Adipocyte (in vitro differentiated cells): ENCODE data around the gene HMHB1.
"Not testable (repeated sequence)": the region's sequence is repeated elsewhere in the genome, so short reads cannot be mapped to it uniquely, and the experiment has no call there.

Source experiments
- DNase-seq: peaks from one replicate; pipeline ENCODE4 v3.0.0-alpha.2; 2015; ENCODE audit warnings: low read depth
- H3K27me3 ChIP-seq: replicated peaks from 2 replicates; pipeline ENCODE4 v1.7.0; 2013; ENCODE audit warnings: mild to moderate bottlenecking, low read length, moderate library complexity; ENCODE audit not compliant: control insufficient read depth, insufficient read depth
- H3K36me3 ChIP-seq: 2 replicates; pipeline ENCODE4 v1.7.0; 2013; ENCODE audit warnings: low read length, mild to moderate bottlenecking, moderate library complexity; ENCODE audit not compliant: control insufficient read depth, insufficient read depth, severe bottlenecking
- H3K4me1 ChIP-seq: 2 replicates; pipeline ENCODE4 v1.7.0; 2013; ENCODE audit warnings: mild to moderate bottlenecking, low read length, moderate library complexity; ENCODE audit not compliant: control insufficient read depth, insufficient read depth
- H3K4me3 ChIP-seq: 2 replicates; pipeline ENCODE4 v1.7.0; 2013; ENCODE audit warnings: mild to moderate bottlenecking, low read length, moderate library complexity
- H3K9ac ChIP-seq: 2 replicates; pipeline ENCODE4 v1.7.0; 2013; ENCODE audit warnings: mild to moderate bottlenecking, low read length, moderate library complexity
- H3K9me3 ChIP-seq: 2 replicates; pipeline ENCODE4 v1.7.0; 2013; ENCODE audit warnings: mild to moderate bottlenecking, low read length, moderate library complexity; ENCODE audit not compliant: control insufficient read depth

Gene HMHB1

DNA sequence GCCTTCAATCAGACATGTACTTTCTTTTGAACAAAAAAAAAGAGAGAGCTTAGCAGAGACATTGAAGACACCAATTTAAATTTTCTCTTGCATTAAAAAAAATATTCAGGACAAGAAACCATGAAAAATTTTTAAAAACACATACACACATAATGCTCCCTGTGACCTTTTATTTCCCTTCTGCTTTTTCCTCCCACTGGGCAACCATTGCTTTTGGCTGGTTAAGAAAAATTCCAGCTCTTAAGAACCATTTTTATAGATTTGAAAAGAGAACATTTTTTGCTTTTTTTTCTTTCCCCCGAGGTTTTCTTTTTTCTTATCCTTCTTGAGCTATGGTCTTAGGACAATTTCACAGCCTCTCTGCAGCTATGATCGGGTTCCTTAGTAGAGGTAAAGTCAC, 6.1 kb upstream of the HMHB1 start:
- Histone ChIP-seq H3K4me1 (peaks cover 8% of the 10 kb centered on the region), H3K4me3 (no peak overlapping the region), H3K9ac (no peak overlapping the region), H3K27me3 (no peaks in the 10 kb centered on the region), H3K9me3 (no peaks in the 10 kb centered on the region), H3K36me3 (no peaks in the 10 kb centered on the region)
- DNase-seq = no peak

DNA sequence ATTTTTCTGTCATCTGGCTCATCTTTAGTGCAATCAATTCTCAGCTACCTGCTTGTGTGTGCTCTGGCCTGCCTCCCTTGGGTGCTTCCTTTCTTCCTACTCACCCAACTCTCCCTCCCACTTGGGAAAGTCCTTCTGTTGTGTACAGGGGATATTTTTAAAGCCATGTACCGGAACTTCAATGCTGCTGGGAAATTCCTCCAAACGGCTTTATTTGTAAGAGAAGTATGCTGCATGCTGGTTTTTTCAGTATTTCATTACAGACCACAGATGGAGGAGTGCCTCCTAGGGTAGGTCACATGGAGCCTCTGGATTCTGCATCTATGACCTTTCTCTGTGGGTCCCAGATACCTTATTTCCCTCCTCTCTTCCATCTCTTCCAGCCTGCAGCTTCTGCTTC, 5.4 kb upstream of the HMHB1 start:
- no peaks in the 10 kb centered on the region for H3K9me3 ChIP-seq
- H3K36me3 ChIP-seq = no peaks in the 10 kb centered on the region
- H3K9ac ChIP-seq = no peak overlapping the region
- DNase-seq = no peak
- peaks cover 3% of the 10 kb centered on the region for H3K4me1 ChIP-seq
- H3K27me3 ChIP-seq = no peaks in the 10 kb centered on the region
- no peak overlapping the region for H3K4me3 ChIP-seq

DNA sequence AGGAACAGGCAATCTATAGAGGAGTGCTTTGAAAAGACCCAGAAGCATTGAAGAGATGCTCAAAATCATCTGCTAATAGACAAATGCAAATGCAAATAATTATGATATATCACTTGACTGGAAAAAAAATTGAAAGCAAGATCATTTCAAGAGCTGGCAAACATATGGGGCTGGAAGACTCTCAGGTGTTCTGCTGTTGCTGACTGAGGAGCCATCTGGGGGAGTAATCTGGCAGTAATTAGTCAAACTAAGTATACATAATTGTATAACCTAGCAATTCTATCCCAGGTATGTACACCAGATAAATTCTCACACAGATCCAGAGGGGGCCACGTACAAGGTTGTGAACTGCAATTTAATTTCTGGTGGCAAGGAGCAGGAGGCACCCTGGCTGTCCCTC, 4.6 kb upstream of the HMHB1 start:
- H3K4me3 ChIP-seq = no peak overlapping the region
- no peak for DNase-seq
- H3K9me3 ChIP-seq = no peaks in the 10 kb centered on the region
- H3K9ac ChIP-seq = no peak overlapping the region
- peaks cover 3% of the 10 kb centered on the region for H3K4me1 ChIP-seq
- no peaks in the 10 kb centered on the region for H3K36me3 ChIP-seq
- H3K27me3 ChIP-seq = no peaks in the 10 kb centered on the region

DNA sequence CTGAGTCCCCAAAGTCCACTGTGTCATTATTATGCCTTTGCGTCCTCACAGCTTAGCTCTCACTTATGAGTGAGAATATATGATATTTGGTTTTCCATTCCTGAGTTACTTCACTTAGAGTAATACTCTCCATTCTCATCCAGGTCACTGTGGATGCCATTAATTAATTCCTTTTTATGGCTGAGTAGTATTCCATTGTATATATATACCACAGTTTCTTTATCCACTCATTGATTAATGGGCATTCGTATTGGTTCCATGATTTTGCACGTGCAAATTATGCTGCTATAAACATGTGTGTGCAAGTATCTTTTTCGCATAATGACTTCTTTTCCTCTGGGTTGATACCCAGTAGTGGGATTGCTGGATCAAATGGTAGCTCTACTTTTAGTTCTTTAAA, 4.4 kb downstream of the HMHB1 start:
- not testable (repeated sequence) for H3K4me3 ChIP-seq, H3K9ac ChIP-seq, H3K9me3 ChIP-seq, DNase-seq, H3K36me3 ChIP-seq, H3K27me3 ChIP-seq
- H3K4me1 ChIP-seq = peaks cover 11% of the 10 kb centered on the region

DNA sequence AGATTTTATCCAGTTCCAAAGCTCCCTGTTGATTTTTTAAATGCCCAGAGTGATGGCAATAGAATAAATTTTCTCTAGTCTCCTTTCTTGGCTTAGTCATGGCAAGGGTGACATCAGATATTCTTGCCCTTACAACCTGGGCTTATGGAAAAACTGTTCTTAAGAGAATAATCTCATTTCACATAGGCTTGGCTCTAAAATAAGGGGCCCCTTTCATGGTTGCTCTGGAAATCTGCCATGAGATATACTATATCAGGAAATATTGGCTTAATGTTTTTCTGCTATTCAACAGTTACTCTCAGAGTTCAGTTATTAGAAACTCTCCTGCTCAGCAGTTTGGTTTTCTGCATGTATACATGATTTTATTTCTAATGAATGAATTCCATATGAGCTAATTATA, 7.8 kb downstream of the HMHB1 start:
- no peak for DNase-seq
- Histone ChIP-seq H3K36me3 (no peaks in the 10 kb centered on the region), H3K9me3 (no peaks in the 10 kb centered on the region), H3K4me3 (no peak overlapping the region), H3K27me3 (no peaks in the 10 kb centered on the region), H3K4me1 (peaks cover 11% of the 10 kb centered on the region), H3K9ac (no peak overlapping the region)

DNA sequence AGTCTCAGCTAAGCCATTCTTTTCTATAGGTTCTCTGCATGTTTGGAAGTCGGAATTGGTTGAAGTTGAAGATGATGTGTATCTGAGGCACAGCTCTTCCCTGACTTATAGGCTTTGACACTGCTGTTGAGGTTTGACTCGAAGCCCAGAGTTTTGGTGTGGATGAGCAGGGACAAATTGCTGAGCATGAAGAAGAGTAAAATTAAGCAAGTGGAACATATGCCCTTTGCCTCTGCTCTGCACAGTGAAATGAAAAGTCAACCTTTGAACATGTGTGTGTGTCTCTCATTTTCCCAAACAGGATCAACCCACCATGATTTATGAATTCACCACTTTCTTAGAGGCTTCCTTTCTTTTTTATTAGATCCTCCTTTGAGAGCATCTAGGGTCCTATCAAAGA, 8.5 kb downstream of the HMHB1 start:
- H3K9me3 ChIP-seq = no peaks in the 10 kb centered on the region
- H3K4me1 ChIP-seq = peaks cover 11% of the 10 kb centered on the region
- H3K9ac ChIP-seq = peak overlapping the region; percentile 7
- DNase-seq = no peak
- no peaks in the 10 kb centered on the region for H3K27me3 ChIP-seq
- H3K36me3 ChIP-seq = no peaks in the 10 kb centered on the region
- peak overlapping the region; percentile 26 for H3K4me3 ChIP-seq

DNA sequence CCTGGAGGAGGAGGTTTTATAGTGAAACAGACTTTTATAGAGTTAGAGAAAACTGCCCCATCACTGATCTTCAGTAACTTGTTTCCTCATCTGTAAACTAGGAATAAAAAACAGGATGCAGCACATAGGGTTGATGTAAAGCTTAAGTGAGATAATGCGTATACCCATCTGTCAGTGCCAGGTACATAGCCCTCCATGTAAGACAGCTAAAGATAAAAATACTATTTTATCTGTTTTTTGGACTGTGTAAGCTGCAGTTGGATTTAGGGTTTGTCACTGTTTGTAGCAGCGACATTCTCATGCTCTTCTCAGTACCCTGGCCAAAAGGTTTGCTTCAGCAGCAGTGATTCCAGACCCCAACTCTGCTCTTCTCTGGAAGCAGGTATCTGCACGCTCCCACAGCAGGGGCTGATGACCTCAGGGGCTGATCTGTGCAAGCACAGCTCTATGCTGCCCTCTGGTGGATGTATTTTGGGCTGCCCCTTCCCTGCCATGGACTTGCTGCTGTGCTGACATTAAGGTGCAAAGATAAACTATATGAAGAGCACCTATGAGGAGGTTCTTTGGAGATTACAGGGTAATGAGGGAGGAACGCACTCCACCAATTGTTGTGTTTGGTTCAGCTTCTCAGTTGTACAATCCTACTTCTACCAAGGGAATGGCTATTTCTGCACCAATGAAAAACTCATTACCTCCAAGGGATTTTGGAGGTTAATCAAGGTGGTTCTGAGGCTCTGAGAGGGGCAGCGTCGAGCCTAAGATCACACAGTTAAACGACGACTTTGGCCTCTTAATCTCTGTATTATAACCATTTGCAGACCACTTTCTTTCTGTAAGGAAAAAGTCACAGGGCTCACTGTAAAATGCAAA, 13.1 kb downstream of the HMHB1 start:
- peak; percentile 88 for DNase-seq
- H3K9me3 ChIP-seq = no peaks in the 10 kb centered on the region
- peaks cover 17% of the 10 kb centered on the region for H3K4me1 ChIP-seq
- peak overlapping the region; percentile 11 for H3K9ac ChIP-seq
- no peak overlapping the region for H3K4me3 ChIP-seq
- H3K36me3 ChIP-seq = no peaks in the 10 kb centered on the region
- H3K27me3 ChIP-seq = no peaks in the 10 kb centered on the region

DNA sequence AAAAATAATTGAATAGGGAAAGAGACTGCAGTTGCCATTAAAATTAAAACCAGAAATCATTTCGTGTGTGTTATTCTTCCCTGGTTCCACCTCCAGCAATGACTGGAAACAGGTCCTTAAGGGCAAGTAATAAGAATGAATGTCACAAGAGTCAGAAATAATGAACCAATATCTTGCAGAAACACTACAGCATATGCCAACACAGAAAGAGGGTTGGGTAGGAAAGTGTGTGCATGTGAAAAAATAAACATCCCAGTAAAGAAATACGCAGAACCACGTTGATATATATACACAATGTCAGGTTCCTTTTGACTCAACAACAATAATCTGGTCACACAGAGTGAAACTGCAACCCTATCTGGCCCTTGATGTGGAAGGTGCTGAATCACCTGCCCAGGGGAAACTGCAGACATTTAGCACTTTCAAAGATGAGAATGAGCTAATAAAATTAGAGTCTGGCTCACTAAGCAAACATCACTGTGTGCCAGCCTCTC, 15.0 kb downstream of the HMHB1 start:
- Histone ChIP-seq H3K9ac (no peak overlapping the region), H3K9me3 (no peaks in the 10 kb centered on the region), H3K36me3 (no peaks in the 10 kb centered on the region), H3K4me3 (no peak overlapping the region), H3K4me1 (peaks cover 8% of the 10 kb centered on the region), H3K27me3 (no peaks in the 10 kb centered on the region)
- peak; percentile 49 for DNase-seq

DNA sequence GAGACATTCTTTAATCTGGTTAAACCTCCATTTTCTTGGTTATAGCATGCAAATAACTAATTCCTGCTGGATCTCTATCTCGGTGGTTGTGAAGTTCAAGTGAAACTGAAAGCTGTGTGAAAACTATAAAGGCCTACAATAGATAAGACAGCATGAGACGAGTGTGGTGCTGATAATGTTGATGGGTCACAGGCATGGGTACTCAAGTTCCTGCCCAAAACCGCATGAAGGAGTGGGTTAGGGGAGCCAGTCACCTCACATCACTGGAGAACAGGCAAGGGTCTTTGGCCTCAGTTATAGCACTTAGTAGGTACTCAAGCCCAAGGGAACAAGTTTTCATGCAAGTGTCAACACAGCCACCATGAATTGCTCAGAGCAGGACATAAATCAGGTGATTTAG, 16.7 kb downstream of the HMHB1 start:
- Histone ChIP-seq H3K36me3 (no peaks in the 10 kb centered on the region), H3K27me3 (no peaks in the 10 kb centered on the region), H3K9me3 (no peaks in the 10 kb centered on the region), H3K9ac (no peak overlapping the region), H3K4me3 (no peak overlapping the region), H3K4me1 (peaks cover 8% of the 10 kb centered on the region)
- no peak for DNase-seq

DNA sequence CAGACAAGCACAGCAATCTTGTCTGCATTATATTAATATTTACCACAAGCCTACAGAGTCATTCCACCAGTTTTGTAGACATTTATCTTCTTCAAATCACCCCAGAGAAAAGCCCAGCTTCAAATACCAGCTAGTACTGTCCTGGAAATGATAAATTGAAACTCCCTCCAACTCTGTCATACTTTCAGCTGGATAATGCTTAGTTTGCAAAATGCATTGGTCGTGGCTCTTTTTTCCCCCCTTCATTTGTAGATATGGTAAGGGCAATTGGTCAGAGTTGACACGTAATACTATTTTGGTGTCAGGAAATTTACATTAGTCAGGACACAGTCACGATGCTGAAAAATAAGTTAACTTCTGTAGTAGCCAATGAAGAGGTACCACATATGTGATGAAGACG, 21.2 kb downstream of the HMHB1 start:
- no peaks in the 10 kb centered on the region for H3K9me3 ChIP-seq
- H3K27me3 ChIP-seq = no peaks in the 10 kb centered on the region
- H3K4me3 ChIP-seq = no peak overlapping the region
- H3K4me1 ChIP-seq = peaks cover 12% of the 10 kb centered on the region
- no peak for DNase-seq
- no peak overlapping the region for H3K9ac ChIP-seq
- no peaks in the 10 kb centered on the region for H3K36me3 ChIP-seq

DNA sequence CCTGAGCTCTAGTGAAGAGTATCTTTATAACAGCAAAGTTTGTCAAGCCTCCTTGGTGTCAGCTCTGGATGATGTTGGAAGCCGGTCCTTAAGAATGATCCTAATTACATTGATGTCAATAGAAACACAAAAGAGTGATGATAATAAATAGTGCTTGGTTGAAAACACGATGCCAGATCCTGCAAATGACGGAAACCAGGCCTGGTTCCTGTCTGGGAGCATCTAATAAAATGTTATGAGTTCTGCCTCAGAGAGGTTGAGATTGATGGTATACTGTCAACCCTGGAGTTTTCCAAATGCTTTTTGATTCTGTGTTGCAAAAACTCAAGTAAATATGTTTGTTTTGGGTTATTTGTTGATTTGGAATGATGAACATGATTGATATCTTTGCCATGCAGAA, 23.3 kb downstream of the HMHB1 start:
- Histone ChIP-seq H3K27me3 (no peaks in the 10 kb centered on the region), H3K4me3 (no peak overlapping the region), H3K9me3 (no peaks in the 10 kb centered on the region), H3K4me1 (peaks cover 15% of the 10 kb centered on the region), H3K9ac (no peak overlapping the region), H3K36me3 (no peaks in the 10 kb centered on the region)
- DNase-seq = no peak
